Measurements from ENCODE around the gene MAP7. TPM values are rescaled to one million over a fixed set of nuclear protein-coding genes. Genes with fewer than 3 reads are reported as not detected.
"Not testable (repeated sequence)": the region's sequence is repeated elsewhere in the genome, so short reads cannot be mapped to it uniquely, and the experiment has no call there.

Gene MAP7
- total and polyA plus RNA-seq, 9 of the 15 experiments (the other 6 are each of a cell fraction or from before 2014, with no cell fraction given), result 0.76 to 7.7 (median 3.9) TPM

- TF ChIP-seq TRIM25 (IDR thresholded peaks at IDR 0.05; ENCODE audit: borderline replicate concordance) (no peak), EP400 (IDR thresholded peaks at IDR 0.05) (no peak)
These were observed 41.4 kb upstream of the MAP7 start (continued) for GRCh38 chr6:136591617-136592016.

- WGBS (ENCODE audit: insufficient coverage, low coverage, missing lambda C conversion rate), result 69% methylated on average over 2 of the region's 2 CpGs
- ATAC-seq; CTCF ChIA-PET (ENCODE audit: low intra/inter-chr PET ratio): not testable (repeated sequence)
These were observed 40.6 kb upstream of the MAP7 start for GRCh38 chr6:136590846-136591245.

More at GRCh38 chr6:136590846-136591245, 40.6 kb upstream of the MAP7 start:
- H3K27me3 ChIP-seq (ENCODE audit: control insufficient read depth in 2 of 2, insufficient read depth in 2 of 2, low read length in 2 of 2); H3K79me2 ChIP-seq (ENCODE audit: control insufficient read depth, insufficient read depth, low read length); H4K20me1 ChIP-seq (replicated peaks; ENCODE audit: control insufficient read depth, insufficient read depth, low read length); H3K4me2 ChIP-seq (ENCODE audit: insufficient read depth, low read length); BruUV-seq (replicated peaks); H3K9me3 ChIP-seq (replicated peaks; ENCODE audit: control insufficient read depth, insufficient read depth, low read depth, low read length); FAIRE-seq; H3K4me3 ChIP-seq; H3K9ac ChIP-seq (ENCODE audit: insufficient read depth in 1 of 2, low read depth in 2 of 2, low read length in 2 of 2); H3K4me1 ChIP-seq (replicated peaks in 1 of 2; ENCODE audit: control insufficient read depth in 2 of 2, insufficient read depth in 2 of 2, low read length in 2 of 2); H3K27ac ChIP-seq (ENCODE audit: extremely low read depth, low read depth, low read length); intact Hi-C loops (cut with micrococcal nuclease); DNase-seq (ENCODE audit: extremely low read depth in 1 of 4, low spot score in 3 of 4); POLR2A ChIA-PET; H2AFZ ChIP-seq (ENCODE audit: low read depth, low read length); in situ Hi-C loops (cut with MboI); H3K9me1 ChIP-seq (ENCODE audit: control insufficient read depth, insufficient read depth, low read length): not testable (repeated sequence)
- H3K36me3 ChIP-seq (ENCODE audit: control insufficient read depth, insufficient read depth, low read length), result peaks cover 43% of the 10 kb centered on the region; the same call in 2 of the 3 replicates
